Naive thymus-derived CD8-positive, alpha-beta T cell (primary cell): Measurements from ENCODE around the gene PRR20E. TPM values are rescaled to one million over a fixed set of nuclear protein-coding genes. Genes with fewer than 3 reads are reported as not detected.

Source experiments
- ATAC-seq, 2 donors: fragments of 150-1000 bp; cut with Tn5 transposase in 1 of 2; sonication (Bioruptor Pico), chemical (Tn5 transposase) in 1 of 2; 1 replicate in 1 of 2; 2 replicates in 1 of 2; pipeline ENCODE4 v1.10.0; 2021; ENCODE audit warnings: mild to moderate bottlenecking in 2 of 2, moderate library complexity in 2 of 2
- POLR2A ChIA-PET: fragments of 350-600 bp; sonication (Branson Sonifier 250); formaldehyde crosslinking; loops from one replicate; lab custom pipeline; 2021; ENCODE audit warnings: antibody characterized with exemption; lab: Charles Lee
- DNase-seq, 10 donors: peaks; one replicate each; pipeline versions ENCODE4 v3.0.0 to v3.0.0-alpha.2; 2020 to 2022
- H3K27ac Mint-ChIP-seq, 10 donors: one replicate each; pipeline ENCODE4 v1.8.0; 2020 to 2022; ENCODE audit warnings: mild to moderate bottlenecking in 10 of 10, mixed read lengths in 10 of 10, moderate library complexity in 4 of 10, inconsistent platforms in 1 of 10
- H3K27me3 Mint-ChIP-seq, 5 donors: one replicate each; pipeline ENCODE4 v1.8.0; 2021 to 2022; ENCODE audit warnings: mixed read lengths in 5 of 5
- H3K36me3 Mint-ChIP-seq, 3 donors: one replicate each; pipeline ENCODE4 v1.8.0; 2020 to 2022; ENCODE audit warnings: mixed read lengths in 3 of 3, mild to moderate bottlenecking in 2 of 3, inconsistent platforms in 1 of 3
- H3K4me1 Mint-ChIP-seq, 4 donors: one replicate each; pipeline ENCODE4 v1.8.0; 2021 to 2022; ENCODE audit warnings: mixed read lengths in 4 of 4
- H3K4me3 Mint-ChIP-seq, 10 donors: one replicate each; pipeline ENCODE4 v1.8.0; 2020 to 2022; ENCODE audit warnings: mild to moderate bottlenecking in 10 of 10, mixed read lengths in 10 of 10, moderate library complexity in 6 of 10, inconsistent platforms in 1 of 10
- H3K9me3 Mint-ChIP-seq, 9 donors: one replicate each; pipeline ENCODE4 v1.8.0; 2020 to 2022; ENCODE audit warnings: mixed read lengths in 9 of 9, mild to moderate bottlenecking in 3 of 9, inconsistent platforms in 1 of 9, moderate library complexity in 1 of 9
- polyA plus RNA-seq, 3 donors: library from polyadenylated mRNA; unstranded; fragments of 300-500 nt; fragmentation: Illumina TruSeq; gene quantifications; one replicate each; pipeline ENCODE4 v1.2.3, GENCODE V29; 2021
- total RNA-seq, 8 experiments: library from RNA in 2 of 8; stranded (reverse) in 2 of 8; gene quantifications; one replicate each; pipeline ENCODE4 v1.2.3 and lab custom pipeline; 2021 to 2026

Gene PRR20E
- total and polyA plus RNA-seq, 5 experiments from 2014 or later: not detected

DNA sequence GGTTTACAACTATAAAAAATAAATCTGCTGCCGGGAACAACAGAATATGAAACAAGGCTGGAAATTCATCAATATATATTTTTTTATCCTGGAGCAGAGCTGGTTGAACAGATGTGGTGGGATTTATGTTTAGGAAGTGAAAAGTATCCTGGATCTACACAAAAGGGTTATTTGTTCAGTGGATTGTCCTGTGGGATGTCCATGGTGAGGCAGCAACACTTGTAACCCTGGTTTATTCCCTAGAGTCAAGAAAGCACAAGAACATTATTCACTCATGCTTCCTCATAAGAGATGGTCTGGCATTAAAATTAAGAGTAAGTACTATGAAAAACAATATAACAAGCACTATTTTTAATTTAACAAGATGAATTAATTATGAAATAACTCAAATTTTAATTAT lies 46.0 kb downstream of the PRR20E start:
- no peak for DNase-seq
- Mint-ChIP-seq H3K4me1 (no peaks in the 10 kb centered on the region), H3K36me3 (no peaks in the 10 kb centered on the region), H3K27me3 (no peaks in the 10 kb centered on the region), H3K27ac (no peak overlapping the region), H3K9me3 (peaks cover 2 to 15% (median 6%) of the 10 kb centered on the region in 9 donors), H3K4me3 (no peak overlapping the region)
- POLR2A ChIA-PET: no interaction called here
- no peak for ATAC-seq

Other genes with a start within 250 kb of the PRR20E start
- not detected for gene PRR20A, start 26.3 kb upstream of the PRR20E start, total RNA-seq
- gene PRR20A, start 26.3 kb upstream of the PRR20E start, polyA plus RNA-seq: not detected
- gene PRR20B, start 19.7 kb upstream of the PRR20E start, total RNA-seq: not detected
- not detected for gene PRR20B, start 19.7 kb upstream of the PRR20E start, polyA plus RNA-seq
- gene PRR20C, start 13.1 kb upstream of the PRR20E start, total RNA-seq: not detected
- not detected for gene PRR20C, start 13.1 kb upstream of the PRR20E start, polyA plus RNA-seq
- not detected for gene PRR20D, start 6.6 kb upstream of the PRR20E start, total RNA-seq
- gene PRR20D, start 6.6 kb upstream of the PRR20E start, polyA plus RNA-seq: not detected